GM19239 (cell line): Measurements from ENCODE around the gene TYMP.

ENCODE experiments used
- DNase-seq: peaks from one replicate; pipeline ENCODE4 v3.0.0; 2011; ENCODE audit warnings: low spot score; ENCODE audit not compliant: insufficient read length
- FAIRE-seq: peaks from 2 replicates; lab custom pipeline; 2011; peaks lifted over from hg19 to GRCh38; lab: Jason Lieb, UNC

TYMP gene

DNA sequence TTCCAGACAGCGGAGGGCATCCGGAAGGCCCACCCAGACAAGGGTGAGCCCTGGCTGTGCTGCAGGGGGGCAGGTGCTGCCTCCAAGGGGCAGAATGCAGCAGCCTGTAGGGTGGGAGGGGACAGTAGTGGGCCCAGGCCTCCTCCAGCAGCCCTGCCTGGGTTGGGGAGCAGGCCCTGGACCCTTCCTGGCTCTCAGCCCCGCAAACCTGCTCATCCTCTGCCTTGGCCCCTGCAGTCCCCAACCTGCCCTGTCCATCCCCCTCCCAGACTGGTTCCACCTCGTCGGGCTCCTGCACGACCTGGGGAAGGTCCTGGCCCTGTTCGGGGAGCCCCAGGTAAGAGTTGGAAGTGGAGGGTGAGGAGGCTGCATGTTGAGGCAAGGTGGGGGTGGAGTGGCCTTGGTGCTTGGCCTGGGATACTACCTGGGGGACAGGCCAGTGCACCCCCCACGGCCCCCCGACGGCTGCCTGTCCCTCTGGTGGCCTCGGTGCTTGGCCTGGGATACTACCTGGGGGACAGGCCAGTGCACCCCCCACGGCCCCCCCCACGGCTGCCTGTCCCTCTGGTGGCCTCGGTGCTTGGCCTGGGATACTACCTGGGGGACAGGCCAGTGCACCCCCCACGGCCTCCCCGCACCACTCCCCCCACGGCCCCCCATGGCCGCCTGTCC lies 41.7 kb downstream of the TYMP start:
- FAIRE-seq: no peak
- DNase-seq: no peak

DNA sequence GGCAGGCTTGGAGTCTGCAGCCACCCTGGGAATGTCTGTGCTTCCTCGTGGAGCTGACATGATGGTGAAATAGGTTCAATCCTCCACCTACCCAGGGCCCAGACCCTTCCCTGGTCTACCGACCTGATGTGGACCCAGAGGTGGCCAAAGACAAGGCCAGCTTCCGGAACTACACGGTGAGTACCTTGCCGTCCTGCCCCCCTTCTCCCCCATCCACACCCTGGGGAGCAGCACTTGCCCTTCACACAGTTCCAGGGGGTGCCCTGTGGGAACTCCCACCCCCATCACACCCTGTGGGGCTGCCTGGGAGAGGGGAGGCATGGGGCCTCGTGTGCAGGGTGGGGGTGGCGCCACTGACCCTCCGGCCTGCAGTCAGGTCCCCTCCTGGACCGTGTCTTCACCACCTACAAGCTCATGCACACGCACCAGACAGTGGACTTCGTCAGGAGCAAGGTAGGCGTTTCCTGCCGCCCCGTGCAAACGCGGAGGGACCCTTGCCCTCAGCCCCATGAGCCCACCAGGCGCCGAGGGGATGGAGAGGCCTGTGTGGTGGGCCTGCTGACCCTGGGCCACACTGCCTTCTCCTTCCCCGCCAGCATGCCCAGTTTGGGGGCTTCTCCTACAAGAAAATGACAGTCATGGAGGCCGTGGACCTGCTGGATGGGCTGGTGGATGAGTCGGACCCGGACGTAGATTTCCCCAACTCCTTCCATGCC lies 42.4 kb downstream of the TYMP start:
- DNase-seq (no peak), FAIRE-seq (no peak)

DNA sequence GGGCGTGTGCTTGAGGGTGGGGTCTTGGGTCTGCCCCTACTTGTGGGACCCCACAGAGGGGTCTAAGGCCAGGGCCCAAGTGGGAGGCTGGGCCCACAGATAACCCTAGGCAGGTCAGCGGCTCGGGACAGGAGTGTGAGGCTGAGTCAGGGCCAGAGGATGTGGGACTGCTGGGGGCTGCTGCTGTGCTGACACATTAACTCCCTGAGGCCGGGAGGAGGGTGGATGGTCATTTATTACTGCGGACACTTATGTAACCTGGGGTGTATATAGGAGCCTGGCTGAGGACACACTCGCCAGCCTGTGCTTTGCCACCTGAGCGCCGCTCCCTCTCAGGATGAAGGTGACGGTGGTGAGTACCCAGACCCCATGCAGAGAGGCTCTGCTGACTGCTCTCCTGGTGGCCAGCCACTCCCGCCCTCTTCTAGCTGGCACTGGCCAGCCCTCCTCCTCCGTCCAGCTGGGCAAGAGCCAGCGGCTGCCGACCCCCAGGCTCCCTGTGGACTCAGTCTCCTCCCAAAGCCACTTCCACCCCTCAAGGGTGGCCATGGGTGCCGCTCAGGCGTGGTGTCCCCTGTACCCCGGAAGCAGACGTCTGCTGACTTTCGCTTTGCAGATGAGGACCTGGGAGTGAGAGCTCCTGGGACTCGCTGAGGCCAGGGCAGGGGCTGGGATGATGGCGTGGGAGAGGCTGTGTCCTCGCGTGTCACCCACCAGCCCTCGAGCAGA lies 43.1 kb downstream of the TYMP start, which contains the start of gene MIOX:
Gene MIOX (plus strand): TSS at position 299 of the 729 bp plus-strand sequence. CDS start 39 bp downstream, at position 338.
- DNase-seq (no peak), FAIRE-seq (no peak)

DNA sequence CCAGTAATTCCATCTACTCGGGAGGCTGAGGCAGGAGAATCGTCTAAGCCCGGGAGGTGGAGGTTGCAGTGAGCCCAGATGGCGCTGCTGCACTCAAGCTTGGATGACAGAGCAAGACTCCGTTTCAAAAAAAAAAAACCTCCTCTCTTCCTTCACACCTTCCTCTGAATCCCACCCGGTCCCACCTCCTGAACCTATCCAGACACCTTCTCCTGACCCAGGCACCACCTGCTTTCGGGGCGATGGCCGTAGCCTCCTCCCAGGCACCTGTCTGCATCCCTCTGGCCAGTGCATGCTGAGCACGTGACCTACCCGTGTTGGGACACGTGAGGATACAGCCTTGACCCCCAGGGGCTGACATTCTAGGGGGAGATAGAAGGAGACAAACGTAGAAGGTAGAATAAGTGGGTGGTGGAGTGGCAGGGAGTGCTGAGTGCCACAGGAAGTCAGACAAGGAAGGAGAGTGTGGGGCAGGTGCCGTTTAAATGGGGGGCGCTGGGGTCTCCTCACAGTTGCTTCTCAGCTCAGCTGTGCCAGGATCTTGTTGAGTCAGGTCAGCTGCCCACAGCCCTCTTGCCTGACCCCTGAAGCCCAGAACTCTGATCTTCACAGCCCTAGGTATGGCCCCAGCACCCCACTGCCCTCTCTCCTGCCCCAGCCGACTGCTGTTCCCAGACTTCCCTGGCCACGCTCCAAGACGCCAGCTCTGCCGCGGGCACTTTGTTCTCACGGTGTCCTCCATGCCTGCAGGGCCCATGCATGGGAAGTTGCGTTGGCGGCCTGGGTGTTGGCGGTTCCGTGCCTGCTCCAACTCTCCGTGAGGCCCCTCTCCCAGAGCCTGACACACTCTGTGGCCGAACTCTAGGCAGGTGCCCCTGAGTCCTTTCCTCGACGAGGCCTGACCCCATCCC lies 44.3 kb downstream of the TYMP start:
- no peak for DNase-seq
- no peak for FAIRE-seq

DNA sequence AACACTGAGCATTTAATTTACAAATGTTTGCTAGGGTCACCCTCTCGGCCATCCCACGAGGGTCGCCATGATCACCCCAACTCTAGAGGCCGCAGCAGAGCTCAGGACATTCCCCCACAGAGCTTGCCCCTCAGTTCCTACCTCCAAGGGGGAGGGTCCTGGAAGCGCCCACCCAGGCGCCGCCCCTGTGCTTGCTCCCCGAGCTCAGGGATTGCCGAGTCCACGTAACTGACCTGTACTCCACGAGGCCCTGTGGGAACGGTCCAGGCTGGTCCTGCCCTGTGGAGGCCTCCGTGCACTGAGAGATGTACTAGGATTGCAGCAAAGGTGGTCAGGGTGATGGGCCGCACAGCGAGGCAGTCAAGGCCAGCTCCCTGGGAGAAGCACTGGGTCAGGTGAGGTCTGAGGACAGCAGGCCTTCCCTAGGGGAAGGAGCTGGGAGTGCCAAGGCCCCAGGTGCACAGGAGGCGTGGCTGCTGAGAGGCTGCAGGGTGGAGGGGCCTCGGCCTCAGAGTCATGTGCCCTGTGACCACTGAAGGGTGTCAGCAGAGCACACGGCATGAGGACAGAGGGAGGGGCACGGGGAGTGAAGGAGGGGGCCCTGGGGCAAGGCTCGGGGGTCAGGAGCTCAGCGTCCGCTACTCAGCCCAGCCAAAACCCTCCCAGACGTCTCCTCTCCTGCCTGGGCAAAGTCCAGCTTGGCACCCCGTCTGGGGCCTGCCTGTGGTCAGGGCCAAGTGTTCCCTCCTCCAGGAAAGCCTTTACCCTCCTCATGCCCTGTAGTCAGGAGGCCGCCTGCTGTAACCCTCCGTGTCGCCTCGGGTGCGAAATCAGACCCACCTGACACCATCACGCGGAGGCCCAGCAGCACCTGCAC lies 45.6 kb downstream of the TYMP start:
- DNase-seq: no peak
- no peak for FAIRE-seq

DNA sequence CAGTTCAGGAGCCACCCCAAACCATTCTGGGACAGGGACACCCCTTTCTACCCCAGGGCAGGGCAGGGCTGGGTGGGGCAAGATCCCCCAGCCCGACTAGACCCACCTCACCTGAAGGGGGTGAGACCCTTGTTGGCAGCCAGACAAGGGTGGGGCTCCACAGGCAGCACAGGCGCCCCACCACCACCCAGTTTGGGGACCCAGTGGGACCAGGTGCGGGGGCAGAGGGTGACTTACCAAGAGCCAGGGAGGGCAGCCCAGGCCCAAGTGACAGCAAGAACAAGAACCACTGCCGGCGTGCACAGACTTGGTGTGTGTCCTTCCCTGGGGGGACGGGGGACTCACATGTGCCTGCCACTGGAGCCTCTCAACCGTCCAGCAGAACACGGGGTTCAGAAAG lies 46.3 kb downstream of the TYMP start:
- DNase-seq (no peak), FAIRE-seq (no peak)

DNA sequence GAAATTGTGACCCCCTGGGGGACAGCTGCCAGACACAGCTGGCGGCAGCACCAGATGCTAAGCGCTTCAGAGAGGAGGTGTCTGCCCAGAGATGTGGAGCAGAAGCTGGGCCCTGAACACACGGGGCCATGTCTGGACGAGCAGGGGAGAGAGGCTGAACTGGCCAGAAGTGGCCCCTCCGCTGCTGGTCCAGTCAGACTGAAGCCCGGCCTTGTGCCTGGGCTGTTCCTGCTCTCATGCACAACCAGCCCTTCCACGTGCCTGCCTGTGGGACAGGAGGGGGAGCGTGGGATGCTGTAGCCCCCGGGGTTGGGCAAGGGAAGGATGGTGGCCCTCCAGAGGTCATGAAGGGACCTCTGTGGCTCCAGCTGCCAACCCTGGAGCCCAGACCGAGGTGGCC lies 46.7 kb downstream of the TYMP start:
- DNase-seq (no peak), FAIRE-seq (no peak)

DNA sequence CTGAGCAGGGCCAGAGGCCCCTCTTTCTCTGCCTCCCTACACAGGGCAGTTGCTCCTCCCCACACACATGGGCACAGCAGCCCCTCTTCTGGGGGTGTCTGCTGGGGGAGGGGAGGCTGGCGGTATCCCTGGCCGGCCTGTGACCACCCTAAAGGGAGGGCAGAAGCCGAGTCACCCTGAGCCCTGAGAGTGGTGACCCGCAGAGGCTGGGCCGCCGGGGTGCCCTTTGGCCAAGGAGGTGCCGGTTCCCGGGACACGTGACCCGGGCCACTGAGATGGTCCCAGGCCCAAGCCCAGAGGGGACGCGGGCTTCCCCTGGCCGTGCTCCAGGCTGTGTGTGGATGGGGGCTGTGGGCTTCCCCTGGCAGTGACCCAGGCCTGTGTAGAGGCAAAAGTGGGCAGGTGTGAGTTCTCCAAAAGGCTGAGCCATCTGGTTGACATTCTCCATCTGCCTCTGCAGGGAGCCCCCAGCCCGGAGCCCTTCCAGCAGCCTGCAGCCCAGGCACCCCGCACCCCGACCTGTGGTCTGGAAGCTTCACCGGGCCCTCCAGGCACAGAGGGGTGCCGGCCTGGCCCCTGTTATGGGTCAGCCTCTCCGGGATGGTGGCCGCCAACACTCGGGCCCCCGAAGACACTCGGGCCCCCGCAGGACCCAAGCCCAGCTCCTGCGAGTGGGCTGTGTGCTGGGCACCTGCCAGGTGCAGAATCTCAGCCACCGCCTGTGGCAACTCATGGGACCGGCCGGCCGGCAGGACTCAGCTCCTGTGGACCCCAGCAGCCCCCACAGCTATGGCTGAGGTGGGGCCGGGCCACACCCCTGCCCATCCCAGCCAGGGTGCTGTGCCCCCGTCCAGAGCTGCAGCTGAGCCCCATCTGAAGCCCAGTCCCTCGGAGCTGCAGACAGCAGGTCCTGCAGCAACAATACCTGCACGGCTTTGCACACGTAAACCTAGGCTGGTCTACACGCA lies 47.4 kb downstream of the TYMP start:
- no peak for FAIRE-seq
- no peak for DNase-seq

DNA sequence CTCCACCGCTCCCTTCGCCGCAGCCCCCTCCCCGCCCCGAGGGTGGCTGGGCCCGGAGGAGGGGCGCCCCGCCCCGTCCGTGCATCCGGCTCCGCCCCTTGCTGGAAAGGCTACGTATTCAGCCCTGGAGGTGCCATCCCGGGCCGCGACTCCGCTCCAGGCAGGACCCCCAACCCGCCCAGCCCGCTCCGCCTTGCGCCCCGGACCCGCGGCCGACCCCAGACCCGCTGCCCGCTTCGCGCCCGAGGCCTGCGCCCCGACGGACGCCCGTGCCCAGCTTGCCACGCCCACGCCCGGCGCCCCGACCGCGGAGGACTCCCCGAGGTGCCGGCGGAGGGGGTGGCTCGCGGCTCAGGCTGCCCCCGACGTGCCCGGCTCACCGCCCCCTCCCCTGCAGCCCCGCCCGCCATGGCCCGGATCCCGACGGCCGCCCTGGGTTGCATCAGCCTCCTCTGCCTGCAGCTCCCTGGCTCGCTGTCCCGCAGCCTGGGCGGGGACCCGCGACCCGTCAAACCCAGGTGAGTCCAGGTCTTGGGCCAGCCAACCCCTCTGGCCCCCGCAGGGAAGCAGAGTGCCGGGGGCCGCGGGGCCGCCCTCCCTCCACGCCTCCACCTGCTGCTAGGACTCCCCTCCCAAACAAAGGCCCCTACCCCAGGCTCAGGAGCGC lies 48.2 kb downstream of the TYMP start, which contains the start of gene ADM2:
Gene ADM2 (plus strand): TSS at position 104 of the 667 bp plus-strand sequence. CDS start 305 bp downstream, at position 409.
- DNase-seq: no peak
- FAIRE-seq: peak; percentile 71

DNA sequence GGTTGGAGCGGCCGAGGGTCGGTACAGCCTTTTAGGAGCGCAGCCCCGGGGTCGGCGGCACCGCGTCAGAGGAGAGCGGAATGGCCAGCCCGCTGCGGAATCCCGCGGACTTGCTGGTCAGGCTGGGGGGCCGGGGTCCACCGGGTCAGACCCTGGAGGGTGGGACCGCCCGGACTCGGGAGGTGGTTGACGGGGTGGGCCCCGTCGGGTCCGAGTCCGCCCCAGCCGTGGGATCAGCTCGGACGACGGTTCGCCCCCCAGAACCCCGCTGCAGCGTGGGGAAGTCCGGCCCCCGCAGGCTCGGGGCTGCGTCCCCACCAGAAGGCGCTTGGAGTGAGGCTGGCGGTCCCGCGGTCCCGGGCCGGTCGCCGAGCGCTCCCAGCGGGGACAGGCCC lies 48.8 kb downstream of the TYMP start:
- DNase-seq: no peak
- no peak for FAIRE-seq

DNA sequence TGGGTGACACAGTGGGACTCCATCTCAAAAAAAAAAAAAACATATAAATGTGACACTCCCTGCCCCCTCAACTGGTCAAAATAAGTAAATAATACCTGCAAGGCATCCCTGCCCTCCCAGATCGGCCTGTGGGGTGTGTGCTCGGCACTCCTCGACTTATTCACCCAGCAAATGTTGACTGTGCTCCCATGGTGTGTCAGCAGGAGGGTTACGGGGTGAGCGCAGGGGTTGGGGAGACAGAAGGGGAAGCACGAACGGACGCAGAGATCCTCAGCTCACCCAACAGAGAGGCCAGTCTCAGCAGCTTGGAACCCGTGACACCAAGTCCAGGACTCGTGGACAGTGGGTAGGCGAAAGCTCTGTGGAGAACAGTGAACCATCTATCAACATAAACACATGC lies 50.1 kb downstream of the TYMP start:
- FAIRE-seq (no peak), DNase-seq (no peak)

DNA sequence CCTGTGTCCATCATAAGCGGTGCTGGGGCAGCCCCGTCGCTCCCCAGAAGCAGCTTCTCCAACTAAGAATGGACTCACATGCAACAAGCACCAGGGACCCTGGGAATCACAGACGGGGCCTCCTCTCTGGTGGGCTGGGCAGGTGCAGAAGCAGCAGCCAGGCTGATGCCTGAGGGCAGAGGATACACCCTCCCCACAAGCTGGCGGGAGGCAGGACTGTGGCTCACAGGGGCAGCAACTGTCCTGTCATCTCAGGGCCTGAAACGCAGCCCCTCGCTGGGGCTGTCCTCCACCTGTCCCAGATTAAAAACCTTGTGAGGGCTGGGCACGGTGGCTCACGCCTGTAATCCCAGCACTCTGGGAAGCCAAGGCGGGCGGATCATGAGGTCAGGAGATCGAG lies 51.9 kb downstream of the TYMP start:
- FAIRE-seq (no peak), DNase-seq (no peak)

DNA sequence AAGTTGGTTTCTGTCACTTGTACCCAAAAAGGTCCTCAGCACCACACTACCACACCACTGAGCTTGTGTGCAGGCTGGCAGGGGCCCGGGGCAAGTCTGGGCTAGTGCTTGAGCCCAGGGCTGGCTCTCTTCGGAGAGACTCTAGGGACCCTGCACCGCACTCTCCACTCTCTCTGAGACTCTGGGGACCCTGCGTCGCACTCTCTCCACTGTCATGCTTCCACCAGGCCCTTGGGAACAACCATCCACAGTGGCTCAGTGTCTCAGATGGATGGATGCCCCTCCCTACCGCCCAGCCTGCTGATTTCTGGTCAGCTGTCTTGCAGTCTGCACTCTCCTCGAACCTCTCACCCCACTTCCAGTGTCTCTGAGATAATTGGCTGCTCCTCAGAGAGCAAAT lies 52.9 kb downstream of the TYMP start:
- DNase-seq (no peak), FAIRE-seq (no peak)
